ENCODE data around the gene ERCC6L2.
A peak's percentile ranks its signal among the peaks of the same experiment; 100 is the strongest.

The ERCC6L2 gene

GRCh38 chr9:95875305-95876137, at the start of gene ERCC6L2:
Gene ERCC6L2, plus strand, starts transcription at chr9:95875691. Its CDS starts 348 bp downstream, at chr9:95876039.
- DNase-seq = peak; percentile 93

DNA sequence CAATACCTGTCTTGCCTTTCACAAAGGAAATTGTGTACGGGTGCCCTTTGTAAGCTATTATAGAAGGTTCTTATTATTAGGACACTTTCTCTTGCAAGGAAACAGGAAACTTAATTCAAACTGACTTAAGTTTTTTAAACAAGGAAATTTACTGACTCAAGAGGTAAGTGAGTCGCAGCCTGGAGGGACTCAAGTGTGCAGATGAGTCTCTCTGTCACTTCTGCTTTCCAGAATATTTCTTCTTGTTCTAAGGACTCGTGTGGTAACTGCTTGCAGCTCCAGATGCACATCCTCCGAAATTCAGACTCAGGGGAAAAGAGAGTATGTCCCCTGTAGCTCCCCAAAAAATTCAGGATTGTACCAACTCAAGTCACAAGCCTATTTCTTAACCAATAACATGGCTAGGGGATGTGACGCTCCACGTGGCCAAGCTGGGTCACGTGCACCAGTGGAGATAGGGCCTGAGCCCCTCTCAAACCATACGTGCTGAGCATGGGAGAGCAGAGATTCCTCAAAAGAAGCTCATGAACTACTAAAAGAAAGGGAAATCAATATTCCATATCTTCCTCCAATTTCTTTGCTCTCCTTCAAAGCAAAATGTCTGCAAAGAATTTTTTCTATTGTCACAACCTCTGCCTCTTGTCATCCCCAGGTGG, 49.2 kb upstream of the ERCC6L2 start:
- DNase-seq = no peak

DNA sequence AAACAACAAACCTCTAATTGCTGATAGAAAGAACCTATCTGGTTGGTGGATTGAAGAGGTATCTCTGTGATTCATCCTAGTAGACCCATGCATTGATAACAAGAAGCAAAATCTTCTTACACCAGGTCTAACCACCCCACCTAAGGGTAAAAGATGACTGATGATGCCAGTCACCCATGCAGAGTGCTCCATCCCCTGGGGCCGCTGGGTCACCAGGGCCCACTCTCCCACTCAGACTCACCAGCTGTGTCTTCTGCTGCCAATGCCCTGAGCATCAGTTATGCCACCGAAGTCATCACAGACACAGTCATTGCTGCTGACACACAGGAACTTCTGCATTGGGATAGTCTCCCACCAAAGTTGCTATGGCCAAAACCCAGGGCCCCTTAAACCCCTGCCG, 44.7 kb upstream of the ERCC6L2 start:
- no peak for DNase-seq

DNA sequence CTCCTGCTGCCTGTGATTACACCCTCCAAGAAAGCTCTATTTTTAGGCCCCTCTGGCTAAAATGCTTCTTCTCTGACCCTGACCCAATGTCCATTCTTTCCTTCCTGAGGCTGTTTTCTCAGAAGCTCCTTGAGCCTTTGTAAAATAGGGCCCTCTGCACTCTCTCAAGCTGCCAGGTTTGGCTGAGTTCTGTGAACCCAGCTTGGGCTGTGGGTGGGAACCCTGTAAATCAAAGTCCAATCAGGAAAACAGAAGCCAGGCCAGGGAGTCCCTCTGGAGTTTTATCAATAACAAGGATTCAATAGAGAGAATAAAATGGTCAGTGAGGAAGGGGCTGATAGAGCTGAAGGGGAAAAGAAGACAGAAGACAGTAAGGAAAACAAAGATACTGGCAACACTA, 43.7 kb upstream of the ERCC6L2 start:
- DNase-seq = no peak

- no peak for DNase-seq
Observed at GRCh38 chr9:95833546-95834178, 41.8 kb upstream of the ERCC6L2 start.

GRCh38 chr9:95834281-95834907, 41.1 kb upstream of the ERCC6L2 start:
- no peak for DNase-seq

DNA sequence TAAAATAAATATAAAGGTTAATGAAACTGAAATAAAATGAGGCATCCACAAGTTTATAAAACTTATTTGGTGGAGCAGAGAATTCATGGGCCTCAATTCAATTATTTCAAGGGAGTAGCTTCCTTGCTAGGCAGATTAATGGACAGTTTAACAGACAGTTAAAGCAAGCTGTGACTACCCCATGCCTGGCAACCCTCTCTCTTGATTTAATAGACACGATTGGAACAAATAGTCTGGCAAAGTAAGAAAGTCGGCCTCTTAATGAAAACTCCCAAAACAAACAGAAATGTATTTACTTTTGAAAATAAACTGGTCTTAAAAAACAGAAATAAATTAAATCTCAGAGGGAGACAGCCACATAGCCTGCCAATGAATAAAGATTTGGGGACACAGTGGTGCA, 40.1 kb upstream of the ERCC6L2 start:
- no peak for DNase-seq

DNA sequence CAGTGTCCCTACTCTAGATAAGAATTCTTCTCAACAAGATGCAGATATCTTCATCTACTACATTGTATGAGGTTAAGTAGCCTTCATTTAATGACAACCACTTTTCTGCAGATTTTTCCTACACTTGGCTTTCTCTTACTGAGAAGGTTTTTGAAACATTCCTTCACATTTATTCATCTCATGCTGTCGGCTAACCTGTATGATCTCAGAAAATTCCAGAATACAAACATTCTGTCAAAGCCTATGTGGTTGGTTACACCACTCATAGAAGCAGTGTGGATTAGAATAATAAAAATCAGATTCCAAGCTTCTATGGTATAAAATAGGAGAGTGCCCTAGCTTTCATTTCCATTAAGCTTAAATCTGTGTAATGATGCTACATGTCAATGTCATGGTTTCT, 39.4 kb upstream of the ERCC6L2 start:
- no peak for DNase-seq

DNA sequence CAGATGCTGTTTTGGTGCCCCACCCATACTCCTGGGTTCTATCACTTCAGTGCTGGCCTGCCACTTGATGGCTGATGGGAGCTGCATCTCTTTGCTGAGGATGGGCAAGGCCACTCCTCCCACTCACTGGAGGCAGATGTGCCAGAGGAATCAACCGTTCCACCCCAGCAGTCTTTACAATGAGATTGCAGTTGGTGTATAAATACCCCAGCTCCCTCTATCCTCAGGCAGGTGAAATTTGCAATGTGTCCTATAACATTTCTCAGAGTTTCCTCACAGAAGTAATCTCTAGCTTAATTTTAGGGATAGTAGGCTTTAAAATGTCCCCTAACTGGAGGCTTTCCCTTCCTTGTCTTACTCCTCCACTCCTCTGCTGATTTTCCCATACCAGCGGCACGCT, 36.5 kb upstream of the ERCC6L2 start:
- DNase-seq = no peak

GRCh38 chr9:95840074-95840473, 35.4 kb upstream of the ERCC6L2 start:
- no peak for DNase-seq

GRCh38 chr9:95841377-95841776, 34.1 kb upstream of the ERCC6L2 start:
- no peak for DNase-seq

GRCh38 chr9:95845751-95846150, 29.7 kb upstream of the ERCC6L2 start:
- no peak for DNase-seq

- no peak for DNase-seq
Observed at GRCh38 chr9:95848764-95849163, 26.7 kb upstream of the ERCC6L2 start.

- no peak for DNase-seq
Observed at GRCh38 chr9:95852059-95853032, 23.1 kb upstream of the ERCC6L2 start.

- DNase-seq = no peak
Observed at GRCh38 chr9:95854386-95855020, 21.0 kb upstream of the ERCC6L2 start.

DNA sequence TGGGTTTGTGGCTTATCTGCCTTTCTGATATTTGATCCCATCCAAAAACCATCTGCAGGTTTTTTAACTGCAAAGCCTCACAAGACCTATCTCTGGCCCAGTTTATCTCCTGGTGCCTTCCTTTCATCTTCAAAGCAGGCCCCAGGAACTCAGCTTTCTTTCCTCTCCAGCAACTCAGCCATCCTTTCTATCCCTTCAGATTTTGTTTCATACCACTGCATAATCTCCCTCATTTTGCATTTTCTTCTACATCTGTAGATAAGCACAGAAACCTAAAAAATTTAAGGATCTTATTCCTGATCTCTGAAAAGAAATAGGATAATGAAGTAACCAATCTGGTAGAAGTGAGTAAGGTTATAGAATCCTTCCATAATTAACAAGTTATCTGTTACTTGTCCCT, 19.5 kb upstream of the ERCC6L2 start:
- no peak for DNase-seq

- no peak for DNase-seq
Observed at GRCh38 chr9:95857124-95857523, 18.4 kb upstream of the ERCC6L2 start.

DNA sequence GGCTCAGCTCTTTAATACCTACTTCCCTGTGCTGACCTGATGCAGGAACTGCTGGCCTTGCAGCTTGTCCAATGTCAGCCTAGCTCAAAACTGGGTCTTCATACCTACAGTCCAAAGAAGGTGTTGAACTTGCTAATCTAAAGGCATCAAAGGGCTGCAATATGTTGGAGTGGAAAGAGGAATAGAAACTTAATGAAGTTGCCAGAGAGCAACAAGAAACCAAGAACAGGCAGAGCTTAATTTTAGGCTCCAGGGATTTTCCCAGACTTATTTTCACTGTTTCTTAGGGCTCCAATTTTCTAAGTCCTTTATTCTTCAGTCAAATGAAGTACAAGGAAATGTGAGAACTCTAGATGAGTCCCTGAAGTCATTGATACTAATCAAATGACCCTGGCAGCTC, 17.6 kb upstream of the ERCC6L2 start:
- no peak for DNase-seq

DNA sequence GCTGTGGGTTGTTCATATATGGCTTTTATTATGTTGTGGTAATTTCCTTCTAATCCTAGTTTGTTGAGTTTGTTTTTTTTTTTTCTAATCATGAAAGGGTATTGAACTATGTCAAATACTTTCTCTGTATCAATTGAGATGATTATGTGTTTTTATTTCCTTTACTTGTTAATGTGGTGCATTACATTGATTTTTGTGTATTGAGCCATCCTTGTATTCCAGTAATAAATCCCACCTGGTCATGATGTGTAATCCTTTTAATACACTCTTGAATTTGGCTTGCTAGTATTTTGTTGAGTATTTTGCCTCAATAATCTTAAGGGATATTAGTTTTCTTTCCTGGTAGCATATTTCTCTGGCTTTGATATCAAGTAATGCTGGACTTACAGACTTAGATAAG, 13.1 kb upstream of the ERCC6L2 start:
- DNase-seq = no peak

- DNase-seq = no peak
Observed at GRCh38 chr9:95864852-95865580, 10.5 kb upstream of the ERCC6L2 start.

DNA sequence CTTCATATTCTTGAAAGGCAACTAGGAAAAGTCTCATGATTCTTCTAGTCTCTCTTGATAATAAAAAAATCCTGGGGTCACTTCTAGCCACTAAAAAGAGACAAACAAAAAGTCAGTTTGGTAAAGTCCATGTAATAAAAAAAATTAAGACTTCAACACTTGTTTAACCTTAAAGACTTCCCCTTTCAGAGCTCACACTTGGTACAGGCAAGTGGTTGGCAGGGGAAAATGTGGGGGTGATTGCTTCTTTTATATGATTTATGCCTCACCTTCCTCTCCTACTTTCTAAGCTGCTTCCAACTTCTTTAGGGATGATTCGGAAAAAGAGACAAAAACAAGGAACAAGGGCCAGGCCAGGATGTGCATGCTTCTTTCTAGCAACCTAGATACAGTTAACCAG, 5.1 kb upstream of the ERCC6L2 start:
- no peak for DNase-seq
